ENCODE results near the gene LAMTOR2. TPM values are rescaled to one million over a fixed set of nuclear protein-coding genes. Genes with fewer than 3 reads are reported as not detected.

The LAMTOR2 gene
- total and polyA plus RNA-seq, 2 donors = 28.9 to 91.1 TPM

- DNase-seq (ENCODE audit: extremely low spot score) = no peak
- H3K4me3 ChIP-seq (ENCODE audit: low read depth, low read length) = no peak overlapping the region
- no peaks in the 10 kb centered on the region for H3K36me3 ChIP-seq (ENCODE audit: insufficient read depth)
- 60% methylated on average over 6 of the region's 6 CpGs for WGBS
- peaks cover 1% of the 10 kb centered on the region for H3K4me1 ChIP-seq (ENCODE audit: insufficient read depth)
- H3K27ac ChIP-seq (ENCODE audit: low read depth) = no peak overlapping the region
These were observed 47.3 kb downstream of the LAMTOR2 start for GRCh38 chr1:156101880-156102279.

- 56% methylated on average over 16 of the region's 16 CpGs for WGBS
- no peak overlapping the region for H3K4me3 ChIP-seq (ENCODE audit: low read depth, low read length)
- no peak for DNase-seq (ENCODE audit: extremely low spot score)
These were observed 48.3 kb downstream of the LAMTOR2 start for GRCh38 chr1:156102633-156103511.

GRCh38 chr1:156103521-156103947 lies 49.0 kb downstream of the LAMTOR2 start:
- peaks cover 1% of the 10 kb centered on the region for H3K4me1 ChIP-seq (ENCODE audit: insufficient read depth)

More at GRCh38 chr1:156102633-156103511, 48.3 kb downstream of the LAMTOR2 start:
- H3K27ac ChIP-seq (ENCODE audit: low read depth) = peak overlapping the region; percentile 33
- no peaks in the 10 kb centered on the region for H3K36me3 ChIP-seq (ENCODE audit: insufficient read depth)
- H3K4me1 ChIP-seq (ENCODE audit: insufficient read depth) = peaks cover 1% of the 10 kb centered on the region

DNA sequence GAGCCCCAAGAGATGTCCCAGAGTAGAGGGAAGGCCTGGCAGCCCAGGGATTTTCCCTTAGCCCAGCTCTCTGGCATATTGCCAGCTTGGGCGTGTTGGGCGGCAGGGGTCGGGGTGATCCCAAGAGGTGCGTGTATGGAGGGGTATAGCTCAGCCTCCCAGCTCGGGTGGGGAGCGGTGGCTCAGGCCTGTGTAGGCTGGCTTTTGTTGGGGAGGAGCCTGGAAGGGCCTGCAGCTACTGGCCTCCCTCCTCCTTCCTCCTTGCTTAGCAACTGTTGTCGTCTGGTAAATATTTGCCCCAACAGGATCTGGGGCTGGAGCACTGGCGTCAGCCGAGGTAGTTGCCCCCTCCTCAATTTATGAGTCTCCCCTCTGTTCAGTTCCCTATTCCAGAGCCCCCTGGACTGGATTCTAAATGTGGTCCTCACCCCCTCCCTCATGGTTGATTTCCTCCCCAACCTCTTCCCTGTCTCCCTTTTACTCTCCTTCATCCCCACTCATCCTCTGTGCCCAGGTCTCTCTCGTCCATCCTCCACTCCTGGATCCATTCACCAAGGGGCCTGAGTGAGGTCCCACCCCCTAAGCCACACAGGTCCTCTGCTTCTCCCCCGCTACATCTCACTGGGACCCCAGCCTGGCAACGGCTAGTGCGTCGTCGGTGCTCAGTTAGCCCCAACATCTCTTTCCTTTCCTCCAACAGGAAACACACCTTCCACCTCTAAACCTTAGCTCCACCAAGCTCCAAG lies 49.7 kb downstream of the LAMTOR2 start:
- peaks cover 1% of the 10 kb centered on the region for H3K4me1 ChIP-seq (ENCODE audit: insufficient read depth)
- H3K4me3 ChIP-seq (ENCODE audit: low read depth, low read length) = no peak overlapping the region
- DNase-seq (ENCODE audit: extremely low spot score) = no peak
- 25% methylated on average over 15 of the region's 15 CpGs for WGBS
- H3K36me3 ChIP-seq (ENCODE audit: insufficient read depth) = no peaks in the 10 kb centered on the region
- H3K27ac ChIP-seq (ENCODE audit: low read depth) = peak overlapping the region; percentile 86

More at GRCh38 chr1:156103521-156103947, 49.0 kb downstream of the LAMTOR2 start:
- no peak for DNase-seq (ENCODE audit: extremely low spot score)
- H3K36me3 ChIP-seq (ENCODE audit: insufficient read depth) = no peaks in the 10 kb centered on the region
- peak overlapping the region; percentile 86 for H3K27ac ChIP-seq (ENCODE audit: low read depth)
- H3K4me3 ChIP-seq (ENCODE audit: low read depth, low read length) = no peak overlapping the region
- WGBS = 27% methylated on average over 9 of the region's 9 CpGs

GRCh38 chr1:156104861-156105832 lies 50.6 kb downstream of the LAMTOR2 start:
- no peak for DNase-seq (ENCODE audit: extremely low spot score)
- H3K4me1 ChIP-seq (ENCODE audit: insufficient read depth) = peaks cover 1% of the 10 kb centered on the region
- H3K27ac ChIP-seq (ENCODE audit: low read depth) = peak overlapping the region; percentile 85
- no peaks in the 10 kb centered on the region for H3K36me3 ChIP-seq (ENCODE audit: insufficient read depth)
- 30% methylated on average over 11 of the region's 11 CpGs for WGBS
- no peak overlapping the region for H3K4me3 ChIP-seq (ENCODE audit: low read depth, low read length)

- Histone ChIP-seq H3K4me3 (ENCODE audit: low read depth, low read length) (peak overlapping the region; percentile 29), H3K27ac (ENCODE audit: low read depth) (peak overlapping the region; percentile 95), H3K36me3 (ENCODE audit: insufficient read depth) (no peaks in the 10 kb centered on the region), H3K4me1 (ENCODE audit: insufficient read depth) (peaks cover 1% of the 10 kb centered on the region)
- WGBS = 34% methylated on average over 14 of the region's 14 CpGs
- no peak for DNase-seq (ENCODE audit: extremely low spot score)
These were observed 52.3 kb downstream of the LAMTOR2 start for GRCh38 chr1:156106624-156107488.

DNA sequence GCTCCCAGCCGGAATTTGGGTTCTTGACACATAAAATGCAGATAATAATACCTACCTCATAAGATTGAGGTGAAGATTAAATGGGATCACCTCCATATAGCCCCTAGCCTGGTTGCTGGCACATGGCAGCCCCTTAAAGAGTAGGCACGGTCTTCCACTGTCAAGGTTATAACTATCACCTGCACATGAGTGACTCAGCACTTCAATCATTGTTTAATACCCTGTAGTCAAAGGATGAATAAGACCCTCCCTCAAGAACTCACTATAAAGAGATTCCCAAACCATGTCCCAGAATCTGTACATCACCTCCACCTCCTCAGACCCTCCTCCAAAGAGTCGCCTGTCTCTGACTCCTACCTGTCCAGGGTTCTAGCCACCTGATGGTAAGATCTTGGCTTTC lies 53.5 kb downstream of the LAMTOR2 start:
- Histone ChIP-seq H3K36me3 (ENCODE audit: insufficient read depth) (no peaks in the 10 kb centered on the region), H3K27ac (ENCODE audit: low read depth) (no peak overlapping the region), H3K4me1 (ENCODE audit: insufficient read depth) (peaks cover 1% of the 10 kb centered on the region), H3K4me3 (ENCODE audit: low read depth, low read length) (no peak overlapping the region)
- WGBS = 92% methylated on average over 3 of the region's 3 CpGs
- DNase-seq (ENCODE audit: extremely low spot score) = no peak

Other genes with a start within 250 kb of the LAMTOR2 start
- gene GON4L, start 197.6 kb upstream of the LAMTOR2 start, total RNA-seq = 51.7 TPM
- 17.6 TPM for gene GON4L, start 197.6 kb upstream of the LAMTOR2 start, polyA plus RNA-seq
- 36.4 TPM for gene SYT11, start 195.2 kb upstream of the LAMTOR2 start, total RNA-seq
- 21.1 TPM for gene SYT11, start 195.2 kb upstream of the LAMTOR2 start, polyA plus RNA-seq
- gene RIT1, start 143.4 kb upstream of the LAMTOR2 start, total RNA-seq = 39.4 TPM
- 24.9 TPM for gene RIT1, start 143.4 kb upstream of the LAMTOR2 start, polyA plus RNA-seq
- 45.0 TPM for gene KHDC4, start 120.4 kb upstream of the LAMTOR2 start, total RNA-seq
- 24.4 TPM for gene KHDC4, start 120.4 kb upstream of the LAMTOR2 start, polyA plus RNA-seq
- gene RXFP4, start 113.1 kb upstream of the LAMTOR2 start, total RNA-seq = not detected
- gene RXFP4, start 113.1 kb upstream of the LAMTOR2 start, polyA plus RNA-seq = 0.18 TPM
- 63.3 TPM for gene ARHGEF2, start 76.2 kb upstream of the LAMTOR2 start, total RNA-seq
- 40.5 TPM for gene ARHGEF2, start 76.2 kb upstream of the LAMTOR2 start, polyA plus RNA-seq
- gene SSR2, start 33.8 kb upstream of the LAMTOR2 start, total RNA-seq = 213 TPM
- gene SSR2, start 33.8 kb upstream of the LAMTOR2 start, polyA plus RNA-seq = 252 TPM
- 13.2 TPM for gene UBQLN4, start 984 bp upstream of the LAMTOR2 start, total RNA-seq
- gene UBQLN4, start 984 bp upstream of the LAMTOR2 start, polyA plus RNA-seq = 30.3 TPM
- gene RAB25, start 6.4 kb downstream of the LAMTOR2 start, total RNA-seq = 11.9 TPM
- gene RAB25, start 6.4 kb downstream of the LAMTOR2 start, polyA plus RNA-seq = 28.2 TPM
- gene MEX3A, start 27.7 kb downstream of the LAMTOR2 start, total RNA-seq = 7.2 TPM
- 0.76 TPM for gene MEX3A, start 27.7 kb downstream of the LAMTOR2 start, polyA plus RNA-seq
- 224 TPM for gene LMNA, start 59.9 kb downstream of the LAMTOR2 start, total RNA-seq
- 306 TPM for gene LMNA, start 59.9 kb downstream of the LAMTOR2 start, polyA plus RNA-seq
- 7.3 TPM for gene SEMA4A, start 98.8 kb downstream of the LAMTOR2 start, total RNA-seq
- gene SEMA4A, start 98.8 kb downstream of the LAMTOR2 start, polyA plus RNA-seq = 7.0 TPM
- 5.7 TPM for gene SLC25A44, start 139.3 kb downstream of the LAMTOR2 start, total RNA-seq
- gene SLC25A44, start 139.3 kb downstream of the LAMTOR2 start, polyA plus RNA-seq = 13.9 TPM
- gene PMF1, start 158.2 kb downstream of the LAMTOR2 start, total RNA-seq = 36.9 TPM
- gene PMF1, start 158.2 kb downstream of the LAMTOR2 start, polyA plus RNA-seq = 65.6 TPM
- 0.42 TPM for gene BGLAP, start 187.4 kb downstream of the LAMTOR2 start, total RNA-seq
- 0.68 TPM for gene BGLAP, start 187.4 kb downstream of the LAMTOR2 start, polyA plus RNA-seq
- 0.79 TPM for gene PAQR6, start 193.3 kb downstream of the LAMTOR2 start, total RNA-seq
- 1.5 TPM for gene PAQR6, start 193.3 kb downstream of the LAMTOR2 start, polyA plus RNA-seq
- 33.3 TPM for gene SMG5, start 228.0 kb downstream of the LAMTOR2 start, total RNA-seq
- gene SMG5, start 228.0 kb downstream of the LAMTOR2 start, polyA plus RNA-seq = 47.3 TPM
- gene TMEM79, start 229.5 kb downstream of the LAMTOR2 start, total RNA-seq = 3.2 TPM
- gene TMEM79, start 229.5 kb downstream of the LAMTOR2 start, polyA plus RNA-seq = 6.3 TPM
- gene GLMP, start 240.9 kb downstream of the LAMTOR2 start, total RNA-seq = 25.9 TPM
- gene GLMP, start 240.9 kb downstream of the LAMTOR2 start, polyA plus RNA-seq = 41.3 TPM
- not detected for gene VHLL, start 244.5 kb downstream of the LAMTOR2 start, total RNA-seq
- gene VHLL, start 244.5 kb downstream of the LAMTOR2 start, polyA plus RNA-seq = not detected

Data from urinary bladder (tissue), 4 donors.